Heart right ventricle (tissue), 16 donors: ENCODE measurements around the gene CDC73. TPM values are rescaled to one million over a fixed set of nuclear protein-coding genes. Genes with fewer than 3 reads are reported as not detected.

ENCODE experiments used
- ATAC-seq, 8 donors: fragments of 200-7000 bp; cut with Tn5 transposase; one replicate each; pipeline ENCODE4 v1.9.1; 2020; ENCODE audit warnings: mild to moderate bottlenecking in 8 of 8, moderate library complexity in 8 of 8, moderate number of reproducible peaks in 1 of 8
- DNase-seq, 2 donors: peaks; one replicate each; pipeline ENCODE4 v3.0.0-alpha.2; 2020
- H3K27ac ChIP-seq, 10 donors: fragments of 200-600 bp; sonication (generic) in 2 of 10; one replicate each; pipeline versions ENCODE4 v1.5.0 to v1.8.0; 2020 to 2022; ENCODE audit warnings: mild to moderate bottlenecking in 3 of 10
- H3K27me3 ChIP-seq, 7 donors: fragments of 200-600 bp; one replicate each; pipeline ENCODE4 v1.8.0; 2021 to 2022; ENCODE audit warnings: mild to moderate bottlenecking in 2 of 7
- H3K36me3 ChIP-seq, 9 donors: fragments of 200-600 bp; sonication (generic) in 1 of 9; one replicate each; pipeline versions ENCODE4 v1.5.0 to v1.8.0; 2020 to 2022; ENCODE audit warnings: mild to moderate bottlenecking in 2 of 9
- H3K4me1 ChIP-seq, 9 donors: fragments of 200-600 bp; sonication (generic) in 1 of 9; one replicate each; pipeline versions ENCODE4 v1.5.0 to v1.8.0; 2020 to 2022; ENCODE audit warnings: mild to moderate bottlenecking in 4 of 9
- H3K4me3 ChIP-seq, 10 donors: fragments of 200-600 bp; sonication (generic) in 2 of 10; one replicate each; pipeline versions ENCODE4 v1.5.0 to v1.8.0; 2020 to 2022; ENCODE audit warnings: mild to moderate bottlenecking in 7 of 10, moderate library complexity in 2 of 10
- H3K9me3 ChIP-seq, 11 donors: fragments of 200-600 bp in 10 of 11; sonication (generic) in 2 of 11; one replicate each; pipeline versions ENCODE4 v1.5.0 to v1.8.0; 2013 to 2022; ENCODE audit warnings: mild to moderate bottlenecking in 2 of 11, control low read depth in 1 of 11, moderate library complexity in 1 of 11
- WGBS, 2 donors: extraction: QIAGEN DNeasy Blood & Tissue Kit; methylation state at CpG; one replicate each; pipeline ENCODE4 v1.1.7; 2013; ENCODE audit warnings: inconsistent platforms in 1 of 2; 5-methylcytosine and 5-hydroxymethylcytosine counted together
- intact Hi-C, 10 donors: fragments of 100-400 bp; cut with DNase I; formaldehyde crosslinking; loops; one replicate each; pipeline versions ENCODE4 v1.11.1 to v1.14.2; 2022
- polyA plus RNA-seq, 2 donors: library from polyadenylated mRNA; stranded (reverse); fragments of 200-250 nt; gene quantifications; one replicate each; pipeline ENCODE4 v1.2.3, GENCODE V29; 2013
- total RNA-seq, 10 donors: library from RNA; stranded (reverse); fragmentation: NEBNext Ultra II Directional in 3 of 10; extraction: Animal tissue kit (Norgen Biotek cat#: 25700) in 3 of 10; gene quantifications; one replicate each; pipeline versions ENCODE4 v1.2.1 to v1.2.4, GENCODE V29; 2021 to 2023
- TF ChIP-seq, protein P1 (sequence below), 9 donors: fragments of 200-600 bp; sonication (generic) in 2 of 9; IDR thresholded peaks; one replicate each; pipeline versions ENCODE4 v1.5.0 to v1.8.0; 2021 to 2022; ENCODE audit warnings: antibody characterized with exemption in 9 of 9, mild to moderate bottlenecking in 5 of 9, moderate library complexity in 1 of 9
- donor health status: Arrhythmogenic right ventricular cardiomyopathy.
- donor health status: ischemic (EF 13 %, LVEDD 7.1; RV severe dilation, severe dysfunction).
- donor health status: healthy with polysubstance abuse.
- donor health status: DM: no; HTN: yes; CAD: no.
- donor health status: DM: no; HTN: no; CAD: no.
- donor health status: ischemic (EF 25% LVEDD 6.9; RV normal size, moderate dysfunction).
- donor health status: ischemic (EF 25% LVEDD 5.7; RV mildly dilated, moderate dysfunction).
- donor health status: healthy.
- donor health status: DM: yes; HTN: yes; CAD: no.
- donor health status: Ischemic cardiomyopathy.
- donor health status: ischemic (EF 35%, LVEDD 5.7; RV mildly dilated, moderate dysfunction).
- donor health status: nonischemic (EF 11% LVEDD 7.7; RV severe dilation, severe dysfunction).
- donor health status: DM: yes; HTN: yes; CAD: no.
- donor health status: PGD.
- donor health status: ischemic (EF 29% LVEDD 5.4; RV normal size, mild dysfunction).
- donor health status: nonischemic (EF 23%, LVEDD 6.1; RV moderate dilation, normal function).

Gene CDC73
- total and polyA plus RNA-seq, 12 donors = 9.2 to 70.2 (median 54.2) TPM

GRCh38 chr1:193176788-193177187 lies 55.0 kb downstream of the CDC73 start:
- H3K9me3 ChIP-seq = no peaks in the 10 kb centered on the region
- TF ChIP-seq, protein P1, sequence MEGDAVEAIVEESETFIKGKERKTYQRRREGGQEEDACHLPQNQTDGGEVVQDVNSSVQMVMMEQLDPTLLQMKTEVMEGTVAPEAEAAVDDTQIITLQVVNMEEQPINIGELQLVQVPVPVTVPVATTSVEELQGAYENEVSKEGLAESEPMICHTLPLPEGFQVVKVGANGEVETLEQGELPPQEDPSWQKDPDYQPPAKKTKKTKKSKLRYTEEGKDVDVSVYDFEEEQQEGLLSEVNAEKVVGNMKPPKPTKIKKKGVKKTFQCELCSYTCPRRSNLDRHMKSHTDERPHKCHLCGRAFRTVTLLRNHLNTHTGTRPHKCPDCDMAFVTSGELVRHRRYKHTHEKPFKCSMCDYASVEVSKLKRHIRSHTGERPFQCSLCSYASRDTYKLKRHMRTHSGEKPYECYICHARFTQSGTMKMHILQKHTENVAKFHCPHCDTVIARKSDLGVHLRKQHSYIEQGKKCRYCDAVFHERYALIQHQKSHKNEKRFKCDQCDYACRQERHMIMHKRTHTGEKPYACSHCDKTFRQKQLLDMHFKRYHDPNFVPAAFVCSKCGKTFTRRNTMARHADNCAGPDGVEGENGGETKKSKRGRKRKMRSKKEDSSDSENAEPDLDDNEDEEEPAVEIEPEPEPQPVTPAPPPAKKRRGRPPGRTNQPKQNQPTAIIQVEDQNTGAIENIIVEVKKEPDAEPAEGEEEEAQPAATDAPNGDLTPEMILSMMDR (IDR thresholded peaks at IDR 0.05) = no peak
- H3K27ac ChIP-seq = no peak overlapping the region
- ATAC-seq (no peak), DNase-seq (no peak)
- intact Hi-C loops = no loop called here
- H3K4me3 ChIP-seq = no peak overlapping the region
- H3K36me3 ChIP-seq = no peaks in the 10 kb centered on the region
- peaks cover 0 to 38% (median 14%) of the 10 kb centered on the region in 9 donors for H3K4me1 ChIP-seq
- H3K27me3 ChIP-seq = no peaks in the 10 kb centered on the region

GRCh38 chr1:193179094-193179493 lies 57.3 kb downstream of the CDC73 start:
- Histone ChIP-seq H3K27me3 (no peaks in the 10 kb centered on the region), H3K27ac (no peak overlapping the region), H3K36me3 (no peaks in the 10 kb centered on the region), H3K4me3 (peak overlapping the region in 1 of 10 donors; percentile 12), H3K4me1 (peaks cover 0 to 50% (median 15%) of the 10 kb centered on the region in 9 donors), H3K9me3 (no peaks in the 10 kb centered on the region)
- TF ChIP-seq, protein P1 (IDR thresholded peaks at IDR 0.05) = no peak
- DNase-seq (no peak), ATAC-seq (no peak)
- intact Hi-C loops = no loop called here
- 33% methylated on average over 4 of the region's 4 CpGs for WGBS, 2 donors

DNA sequence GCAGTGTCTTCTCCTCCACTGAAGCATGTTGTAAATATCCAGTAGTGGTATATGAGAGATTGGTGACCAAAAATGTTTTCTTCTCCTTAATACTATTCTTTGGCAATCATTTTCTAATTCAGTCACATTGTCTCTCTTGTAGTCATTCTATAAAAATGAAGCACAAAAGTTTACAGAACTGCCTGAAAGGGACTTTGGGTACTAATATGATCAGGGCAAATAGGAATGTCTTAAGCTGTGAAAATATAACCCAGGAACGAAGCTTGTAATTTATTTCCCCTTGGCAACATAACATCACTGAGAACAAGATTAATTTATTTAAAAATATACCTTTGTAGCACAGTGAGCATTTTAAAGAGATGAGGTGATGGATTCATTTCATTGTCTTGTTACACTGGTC lies 59.7 kb downstream of the CDC73 start:
- H3K4me1 ChIP-seq = peaks cover 0 to 65% (median 20%) of the 10 kb centered on the region in 9 donors

DNA sequence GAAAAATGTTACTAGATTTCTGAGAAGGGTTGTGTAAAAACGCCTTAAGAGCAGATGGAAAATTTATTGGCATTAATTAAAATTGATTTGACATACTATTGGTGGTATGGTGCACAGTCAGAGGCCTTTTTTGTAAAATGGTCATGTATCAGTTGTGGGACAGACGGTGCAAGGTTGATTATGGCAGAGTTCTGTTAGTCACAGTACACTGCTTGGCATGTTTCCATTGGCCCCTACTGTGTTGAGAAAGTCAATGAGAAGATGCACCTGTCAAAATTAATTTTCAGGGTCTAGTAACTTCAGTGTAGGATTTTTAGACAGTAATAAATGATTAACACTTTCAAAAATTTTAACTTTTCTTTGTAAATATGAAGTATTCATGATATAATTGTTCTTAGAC lies 60.2 kb downstream of the CDC73 start:
- WGBS, 2 donors = 39 to 52% methylated on average over 2 of the region's 2 CpGs
- H3K4me3 ChIP-seq = peak overlapping the region in 8 of 10 donors; percentile 1 to 55 (median 50)
- TF ChIP-seq, protein P1 (IDR thresholded peaks at IDR 0.05) = no peak
- ATAC-seq (peak in 3 of 8 donors; percentile 41 to 59 (median 52)), DNase-seq (peak in 1 of 2 donors; percentile 25)
- intact Hi-C loops = loop anchor here in 7 of 10 donors (5.0 to 10.0 kb wide), 7 partner anchors 153 to 1115 kb away; no protein-coding TSS in a partner anchor
- H3K27ac ChIP-seq = peak overlapping the region in 4 of 10 donors; percentile 8 to 22 (median 17)
- no peaks in the 10 kb centered on the region for H3K27me3 ChIP-seq
- H3K9me3 ChIP-seq = no peaks in the 10 kb centered on the region
- H3K36me3 ChIP-seq = no peaks in the 10 kb centered on the region
- H3K4me1 ChIP-seq = peaks cover 0 to 70% (median 25%) of the 10 kb centered on the region in 9 donors

More for the DNA sequence above, 59.7 kb downstream of the CDC73 start:
- peak overlapping the region in 8 of 10 donors; percentile 1 to 55 (median 50) for H3K4me3 ChIP-seq
- no peaks in the 10 kb centered on the region for H3K36me3 ChIP-seq
- H3K9me3 ChIP-seq = no peaks in the 10 kb centered on the region
- H3K27me3 ChIP-seq = no peaks in the 10 kb centered on the region
- ATAC-seq = no peak
- H3K27ac ChIP-seq = peak overlapping the region in 6 of 10 donors; percentile 8 to 27 (median 19)
- TF ChIP-seq, protein P1 (IDR thresholded peaks at IDR 0.05) = no peak
- DNase-seq = no peak
- 26 to 37% methylated on average over 1 of the region's 1 CpG for WGBS, 2 donors
- intact Hi-C loops = loop anchor here in 7 of 10 donors (5.0 to 10.0 kb wide), 7 partner anchors 153 to 1116 kb away; no protein-coding TSS in a partner anchor
